Mucosa of descending colon (tissue), 3 donors: ENCODE measurements around the gene RAB22A. TPM values are rescaled to one million over a fixed set of nuclear protein-coding genes. Genes with fewer than 3 reads are reported as not detected.
A peak's percentile ranks its signal among the peaks of the same experiment; 100 is the strongest.

Source experiments
- ATAC-seq: fragments of 200-7000 bp; cut with Tn5 transposase; one replicate; pipeline ENCODE4 v1.9.1; 2020; ENCODE audit warnings: mild to moderate bottlenecking, moderate library complexity
- DNase-seq, 3 donors: peaks; one replicate each; pipeline ENCODE4 v3.0.0-alpha.2; 2020
- H3K36me3 ChIP-seq: fragments of 200-600 bp; one replicate; pipeline ENCODE4 v1.8.0; 2021; ENCODE audit warnings: low read depth, mild to moderate bottlenecking
- H3K4me1 ChIP-seq: fragments of 200-600 bp; one replicate; pipeline ENCODE4 v1.8.0; 2021; ENCODE audit warnings: low read depth, mild to moderate bottlenecking
- H3K4me3 ChIP-seq: fragments of 200-600 bp; one replicate; pipeline ENCODE4 v1.8.0; 2021; ENCODE audit warnings: mild to moderate bottlenecking
- H3K9me3 ChIP-seq: fragments of 200-600 bp; one replicate; pipeline ENCODE4 v1.8.0; 2021; ENCODE audit warnings: mild to moderate bottlenecking
- CTCF ChIP-seq: fragments of 200-600 bp; IDR thresholded peaks from one replicate; pipeline ENCODE4 v1.8.0; 2022; ENCODE audit warnings: antibody characterized with exemption, mild to moderate bottlenecking
- intact Hi-C, 2 donors: fragments of 100-400 bp; cut with DNase I in 1 of 2; cut with micrococcal nuclease in 1 of 2; formaldehyde crosslinking; loops; one replicate each; pipeline versions ENCODE4 v1.11.0 to v1.11.1; 2022; cut with DNase I, micrococcal nuclease
- long read RNA-seq, 2 donors: library from polyadenylated mRNA; unstranded; transcript quantifications; one replicate each; pipeline ENCODE4 v2.0.0, GENCODE V29; 2019 to 2021
- total RNA-seq, 3 donors: library from RNA; stranded (reverse); fragmentation: NEBNext Ultra II Directional in 2 of 3; extraction: Animal tissue kit (Norgen Biotek cat#: 25700) in 2 of 3; gene quantifications; one replicate each; pipeline versions ENCODE4 v1.2.1 to v1.2.4, GENCODE V29; 2021 to 2023
- donor health status: DM: no; HTN: no; CAD: no; lungs with moderate emphysema.
- donor health status: DM: no; HTN: no; CAD: no.
- donor health status: DM: no; HTN: yes; CAD: no.

Gene RAB22A, protein sequence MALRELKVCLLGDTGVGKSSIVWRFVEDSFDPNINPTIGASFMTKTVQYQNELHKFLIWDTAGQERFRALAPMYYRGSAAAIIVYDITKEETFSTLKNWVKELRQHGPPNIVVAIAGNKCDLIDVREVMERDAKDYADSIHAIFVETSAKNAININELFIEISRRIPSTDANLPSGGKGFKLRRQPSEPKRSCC
- total RNA-seq = 10 to 100 TPM; 20.2 to 27.3 (median 21.0) TPM
- long read RNA-seq, donor 1, full-length matches to known transcripts = 41 of 52 reads
- long read RNA-seq, donor 1, partial matches to known transcripts = 2 of 52 reads
- long read RNA-seq, donor 1, other reads (novel, unspliced or antisense) = 9 of 52 reads
- long read RNA-seq, donor 2 = 0 reads

GRCh38 chr20:58309591-58310290, at the start of gene RAB22A:
TSS of gene RAB22A (plus strand) at chr20:58309715. CDS start at chr20:58309977, 262 bp downstream.
- ATAC-seq = peak; percentile 95
- peak; percentile 81 to 87 (median 87) for DNase-seq
- H3K4me1 ChIP-seq = peaks cover 25% of the 10 kb centered on the region
- no peaks in the 10 kb centered on the region for H3K36me3 ChIP-seq
- H3K4me3 ChIP-seq = peak within 1 kb of the TSS; percentile 92
- H3K9me3 ChIP-seq = no peaks in the 10 kb centered on the region
- TF ChIP-seq CTCF = no peak
- intact Hi-C loops = loop anchor here in 1 of 2 donors (5.0 kb wide), 1 partner anchor 143 kb away; no protein-coding TSS in a partner anchor

- ATAC-seq (no peak), DNase-seq (no peak)
- Histone ChIP-seq H3K36me3 (no peaks in the 10 kb centered on the region), H3K4me3 (no peak overlapping the region), H3K4me1 (peaks cover 7% of the 10 kb centered on the region), H3K9me3 (no peaks in the 10 kb centered on the region)
- TF ChIP-seq CTCF = no peak
- intact Hi-C loops = no loop called here
Measured at GRCh38 chr20:58260006-58260405, 49.5 kb upstream of the RAB22A start.

DNA sequence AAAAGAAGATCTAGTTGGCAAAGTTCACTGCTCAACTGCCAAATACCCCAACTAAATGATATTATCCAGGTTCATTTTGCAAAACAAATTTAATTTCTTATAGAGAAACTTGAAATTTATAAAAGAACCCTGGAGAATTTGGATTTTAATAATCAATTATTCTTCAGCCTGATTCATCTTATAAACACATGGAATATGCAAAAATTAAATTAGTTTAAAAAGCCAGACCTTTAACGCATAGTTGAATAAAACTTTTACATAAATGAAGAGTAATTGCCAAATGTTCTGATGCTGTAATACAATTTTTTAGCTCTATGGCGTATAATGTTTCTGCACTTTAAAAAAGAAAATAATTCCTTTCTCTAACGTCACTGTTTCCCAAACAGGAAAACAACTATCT, 47.9 kb upstream of the RAB22A start:
- peaks cover 9% of the 10 kb centered on the region for H3K4me1 ChIP-seq
- TF ChIP-seq CTCF = no peak
- no peak overlapping the region for H3K4me3 ChIP-seq
- H3K36me3 ChIP-seq = no peaks in the 10 kb centered on the region
- DNase-seq = no peak
- intact Hi-C loops = no loop called here
- H3K9me3 ChIP-seq = no peaks in the 10 kb centered on the region
- ATAC-seq = no peak

DNA sequence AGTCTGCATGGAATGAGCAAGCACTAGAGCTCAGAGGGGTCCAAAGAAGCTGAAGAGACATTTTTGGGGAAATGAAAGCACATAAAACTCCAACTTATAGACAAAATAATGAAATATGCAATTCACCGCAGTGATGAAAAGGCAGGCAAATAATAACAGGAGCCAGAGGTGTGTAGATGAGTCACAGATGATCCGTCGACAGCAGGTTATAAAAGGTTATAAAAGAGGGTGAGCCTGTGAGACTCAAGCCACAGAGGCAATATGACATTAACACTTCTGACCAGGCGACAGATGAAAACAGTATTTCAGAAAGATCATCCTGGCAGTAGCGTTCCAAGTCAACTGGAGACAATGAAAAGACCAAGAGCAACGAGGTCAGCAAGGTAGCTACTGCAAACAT, 45.2 kb upstream of the RAB22A start:
- TF ChIP-seq CTCF = no peak
- no peaks in the 10 kb centered on the region for H3K36me3 ChIP-seq
- peak; percentile 90 for ATAC-seq
- H3K4me3 ChIP-seq = no peak overlapping the region
- intact Hi-C loops = no loop called here
- DNase-seq = peak in 1 of 3 donors; percentile 56
- H3K4me1 ChIP-seq = peaks cover 12% of the 10 kb centered on the region
- no peaks in the 10 kb centered on the region for H3K9me3 ChIP-seq

GRCh38 chr20:58267389-58268215, 41.9 kb upstream of the RAB22A start:
- intact Hi-C loops = no loop called here
- Histone ChIP-seq H3K4me3 (no peak overlapping the region), H3K9me3 (no peaks in the 10 kb centered on the region), H3K4me1 (peaks cover 14% of the 10 kb centered on the region), H3K36me3 (no peaks in the 10 kb centered on the region)
- DNase-seq = no peak
- peak; percentile 33 for ATAC-seq
- TF ChIP-seq CTCF = no peak
